ENCODE results near the gene SAMD15. TPM values are rescaled to one million over a fixed set of nuclear protein-coding genes. Genes with fewer than 3 reads are reported as not detected.
"Not testable (repeated sequence)": the region's sequence is repeated elsewhere in the genome, so short reads cannot be mapped to it uniquely, and the experiment has no call there.

SAMD15 gene
- 0.71 and 1.00 TPM in 2 replicates for total RNA-seq

DNA sequence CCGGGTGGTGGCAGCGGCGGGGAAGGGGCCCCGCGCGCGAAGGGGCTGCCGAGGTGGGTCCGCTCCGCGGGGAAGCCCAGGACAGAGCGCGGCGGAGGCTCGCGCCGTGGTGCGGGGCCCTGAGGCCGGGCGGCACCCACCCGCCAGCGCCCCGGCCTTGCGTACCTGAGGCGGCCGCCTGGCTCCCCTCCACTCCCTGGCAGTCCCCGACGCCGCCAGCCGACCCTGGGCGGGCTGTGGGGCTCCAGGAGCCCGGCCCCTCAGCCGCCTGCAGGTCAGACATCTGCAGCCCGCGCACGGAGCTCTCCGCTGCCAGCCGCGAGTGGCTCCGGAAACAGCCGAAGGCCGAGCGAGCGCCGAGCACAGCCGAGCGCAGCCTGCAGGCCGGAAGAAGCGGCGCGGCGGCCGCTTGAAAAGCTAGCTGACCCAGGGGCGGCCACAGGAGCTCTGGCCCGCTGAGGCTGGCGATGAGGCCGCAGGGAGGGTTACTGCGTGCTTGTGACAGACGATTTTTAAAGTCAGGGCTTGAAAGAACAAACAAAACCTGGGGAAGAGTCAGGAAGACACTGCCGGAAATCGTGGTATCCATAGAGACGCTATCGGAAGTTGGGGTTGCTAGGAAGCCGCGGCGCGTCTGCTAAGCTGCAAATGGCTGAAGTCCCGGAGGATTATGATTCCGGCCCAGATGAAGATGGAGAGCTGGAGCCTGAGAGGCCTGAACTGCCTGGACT lies at the start of gene SAMD15, which contains the start of gene TMED8:
Gene SAMD15 (plus strand): TSS at position 609 of the 731 bp plus-strand sequence. CDS start 40 bp downstream, at position 649.
Gene TMED8 (minus strand): TSS at position 324 of the 731 bp plus-strand sequence. CDS start 41 bp downstream, at position 283.
- POLR2A ChIA-PET = interaction anchor here (0.6 to 7.4 kb wide), 16 partner anchors 9 to 490 kb away, joined by 3 to 96 read pairs (median 4); partner anchors contain the start of genes AHSA1, GSTZ1, POMT2 and SNW1
- peaks cover 39% of the 10 kb centered on the region for H3K4me1 Mint-ChIP-seq
- no peaks in the 10 kb centered on the region for H3K27me3 Mint-ChIP-seq
- ATAC-seq (ENCODE audit: low read depth) (peak; percentile 89), DNase-seq (peak; percentile 85)
- CTCF ChIA-PET = interaction anchor here (1.0 to 1.5 kb wide), 6 partner anchors 13 to 63 kb away, joined by 3 to 10 read pairs (median 4); partner anchors contain the start of genes GSTZ1 and POMT2
- H3K4me3 Mint-ChIP-seq = peak within 1 kb of the TSS; percentile 93
- intact Hi-C loops (cut with micrococcal nuclease) = loop anchor here (1.0 to 5.0 kb wide), 10 partner anchors 29 to 565 kb away; partner anchors contain the start of genes ANGEL1, CIPC, GSTZ1 and IRF2BPL
- peaks cover 3% of the 10 kb centered on the region for H3K9me3 Mint-ChIP-seq
- H3K36me3 Mint-ChIP-seq (ENCODE audit: low read depth) = peaks cover 6% of the 10 kb centered on the region
- TF ChIP-seq, protein P1, sequence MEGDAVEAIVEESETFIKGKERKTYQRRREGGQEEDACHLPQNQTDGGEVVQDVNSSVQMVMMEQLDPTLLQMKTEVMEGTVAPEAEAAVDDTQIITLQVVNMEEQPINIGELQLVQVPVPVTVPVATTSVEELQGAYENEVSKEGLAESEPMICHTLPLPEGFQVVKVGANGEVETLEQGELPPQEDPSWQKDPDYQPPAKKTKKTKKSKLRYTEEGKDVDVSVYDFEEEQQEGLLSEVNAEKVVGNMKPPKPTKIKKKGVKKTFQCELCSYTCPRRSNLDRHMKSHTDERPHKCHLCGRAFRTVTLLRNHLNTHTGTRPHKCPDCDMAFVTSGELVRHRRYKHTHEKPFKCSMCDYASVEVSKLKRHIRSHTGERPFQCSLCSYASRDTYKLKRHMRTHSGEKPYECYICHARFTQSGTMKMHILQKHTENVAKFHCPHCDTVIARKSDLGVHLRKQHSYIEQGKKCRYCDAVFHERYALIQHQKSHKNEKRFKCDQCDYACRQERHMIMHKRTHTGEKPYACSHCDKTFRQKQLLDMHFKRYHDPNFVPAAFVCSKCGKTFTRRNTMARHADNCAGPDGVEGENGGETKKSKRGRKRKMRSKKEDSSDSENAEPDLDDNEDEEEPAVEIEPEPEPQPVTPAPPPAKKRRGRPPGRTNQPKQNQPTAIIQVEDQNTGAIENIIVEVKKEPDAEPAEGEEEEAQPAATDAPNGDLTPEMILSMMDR (IDR thresholded peaks at IDR 0.05) = no peak
- peak within 1 kb of the TSS; percentile 93 for H3K27ac Mint-ChIP-seq

DNA sequence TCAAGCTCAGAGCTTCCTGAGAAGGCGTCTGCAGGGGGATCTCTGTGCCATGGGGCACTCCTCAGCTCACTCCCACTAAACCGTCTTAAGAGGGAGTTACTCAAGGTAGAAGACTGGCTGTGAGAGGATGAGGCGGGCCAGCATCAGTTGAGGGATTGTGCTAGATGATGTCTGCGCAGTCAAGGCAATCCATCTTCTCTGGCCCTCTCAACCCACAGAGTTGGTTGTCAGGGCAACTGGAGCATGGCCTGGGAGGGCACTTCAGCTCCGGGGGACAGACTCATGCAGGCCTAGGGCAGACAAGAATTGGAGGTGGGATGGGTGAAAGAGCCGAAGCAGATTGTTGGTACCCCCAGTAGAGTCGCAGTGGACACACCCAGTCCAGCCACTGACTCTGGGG lies 47.3 kb upstream of the SAMD15 start:
- CTCF ChIA-PET = interaction anchor here (1.0 kb wide), 1 partner anchor 14 kb away, joined by 4 read pairs; no protein-coding TSS in a partner anchor

DNA sequence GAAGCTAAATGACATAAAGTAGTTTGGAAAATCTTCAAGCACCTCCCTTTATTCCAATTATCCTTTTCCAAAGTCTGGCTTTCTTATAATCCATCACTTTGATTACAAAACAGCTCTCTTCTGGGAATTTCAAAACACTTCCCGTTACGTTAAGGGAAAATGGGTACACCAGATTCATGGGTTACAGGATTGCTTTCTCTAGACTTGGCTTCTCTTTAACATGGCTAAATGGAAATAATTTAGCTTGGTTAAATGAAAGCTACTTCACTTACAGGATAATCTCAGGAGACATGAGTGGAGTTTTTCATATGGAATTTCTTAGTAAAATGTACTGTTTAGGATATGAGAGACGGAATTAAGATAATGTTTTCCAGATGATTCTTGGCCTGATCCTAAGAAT lies 41.6 kb upstream of the SAMD15 start:
- DNase-seq (no peak), ATAC-seq (ENCODE audit: low read depth) (no peak)
- Mint-ChIP-seq H3K4me1 (no peaks in the 10 kb centered on the region), H3K4me3 (no peak overlapping the region), H3K9me3 (no peaks in the 10 kb centered on the region), H3K36me3 (ENCODE audit: low read depth) (peaks cover 57% of the 10 kb centered on the region), H3K27ac (no peak overlapping the region), H3K27me3 (no peaks in the 10 kb centered on the region)
- CTCF ChIA-PET = no interaction called here
- POLR2A ChIA-PET = no interaction called here
- TF ChIP-seq, protein P1 (IDR thresholded peaks at IDR 0.05) = no peak
- intact Hi-C loops (cut with micrococcal nuclease) = no loop called here

More for the DNA sequence above, 47.3 kb upstream of the SAMD15 start:
- H3K27me3 Mint-ChIP-seq = no peaks in the 10 kb centered on the region
- no peak for ATAC-seq (ENCODE audit: low read depth)
- H3K4me1 Mint-ChIP-seq = no peaks in the 10 kb centered on the region
- POLR2A ChIA-PET = interaction anchor here (0.5 to 1.0 kb wide), 2 partner anchors 9 to 382 kb away, joined by 4 to 6 read pairs; partner anchors contain the start of genes GSTZ1 and POMT2
- H3K27ac Mint-ChIP-seq = no peak overlapping the region
- no peak for DNase-seq
- no peak overlapping the region for H3K4me3 Mint-ChIP-seq
- H3K9me3 Mint-ChIP-seq = no peaks in the 10 kb centered on the region
- intact Hi-C loops (cut with micrococcal nuclease) = no loop called here
- TF ChIP-seq, protein P1 (IDR thresholded peaks at IDR 0.05) = no peak
- peaks cover 7% of the 10 kb centered on the region for H3K36me3 Mint-ChIP-seq (ENCODE audit: low read depth)

DNA sequence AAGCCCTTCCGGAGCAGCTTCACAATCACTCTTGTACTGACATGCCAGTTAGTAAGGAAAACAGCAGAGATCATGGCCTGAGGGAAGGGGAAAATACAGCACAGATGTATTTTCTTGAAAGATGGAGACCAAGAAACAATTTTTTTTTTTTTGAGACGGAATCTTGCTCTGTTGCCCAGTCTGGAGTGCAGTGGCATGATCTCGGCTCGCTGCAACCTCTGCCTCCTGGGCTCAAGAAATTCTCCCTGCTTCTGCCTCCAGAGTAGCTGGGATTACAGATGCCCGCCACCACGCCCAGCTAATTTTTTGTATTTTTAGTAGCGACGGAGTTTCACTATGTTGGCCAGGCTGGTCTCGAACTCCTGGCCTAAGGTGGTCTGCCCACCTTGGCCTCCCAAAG lies 39.9 kb upstream of the SAMD15 start:
- POLR2A ChIA-PET; CTCF ChIA-PET; ATAC-seq (ENCODE audit: low read depth): not testable (repeated sequence)

DNA sequence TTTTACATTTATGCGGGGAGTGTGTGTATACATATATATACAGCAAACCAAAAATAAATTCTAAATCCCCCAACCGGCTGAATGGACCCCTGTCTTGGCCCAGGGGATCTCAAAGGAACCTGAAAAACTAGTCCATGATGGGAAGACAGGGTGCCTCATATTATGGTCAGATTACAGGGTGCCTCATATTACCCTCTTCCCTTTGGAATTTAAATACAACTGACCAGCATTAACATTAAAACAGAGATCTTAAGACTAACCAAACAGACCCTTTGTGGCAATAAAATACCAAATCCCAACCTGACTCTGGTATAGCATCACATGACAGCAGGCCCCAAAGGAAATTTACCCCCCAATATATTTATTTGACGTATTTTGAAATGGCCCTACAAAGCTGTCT lies 39.3 kb upstream of the SAMD15 start:
- H3K4me1 Mint-ChIP-seq = no peaks in the 10 kb centered on the region
- intact Hi-C loops (cut with micrococcal nuclease) = no loop called here
- no peak for ATAC-seq (ENCODE audit: low read depth)
- peaks cover 80% of the 10 kb centered on the region for H3K36me3 Mint-ChIP-seq (ENCODE audit: low read depth)
- no peaks in the 10 kb centered on the region for H3K27me3 Mint-ChIP-seq
- POLR2A ChIA-PET = no interaction called here
- no peaks in the 10 kb centered on the region for H3K9me3 Mint-ChIP-seq
- no peak for DNase-seq
- CTCF ChIA-PET = no interaction called here
- no peak overlapping the region for H3K27ac Mint-ChIP-seq
- TF ChIP-seq, protein P1 (IDR thresholded peaks at IDR 0.05) = no peak
- no peak overlapping the region for H3K4me3 Mint-ChIP-seq

More for the DNA sequence above, 39.9 kb upstream of the SAMD15 start:
- DNase-seq; H3K27ac Mint-ChIP-seq; H3K27me3 Mint-ChIP-seq; H3K9me3 Mint-ChIP-seq; H3K4me1 Mint-ChIP-seq; intact Hi-C loops (cut with micrococcal nuclease); H3K4me3 Mint-ChIP-seq: not testable (repeated sequence)
- H3K36me3 Mint-ChIP-seq (ENCODE audit: low read depth) = peaks cover 74% of the 10 kb centered on the region

Data from activated B cell treated with CpG ODN at 0.5 μM for 24 hours (primary cell).